Activated CD4-positive, alpha-beta T cell treated with anti-CD3 and anti-CD28 coated beads, Interleukin-2, amount 50 U/mL, for 1 hour (primary cell): Measurements from ENCODE around the gene PARD3B.

Experiments used
- DNase-seq: peaks from one replicate; pipeline ENCODE4 v3.0.0-alpha.2; 2020

Gene PARD3B

GRCh38 chr2:205375461-205376448 lies 830.5 kb downstream of the PARD3B start:
- DNase-seq = no peak

- no peak for DNase-seq
These were observed 832.0 kb downstream of the PARD3B start for GRCh38 chr2:205377324-205377723.

GRCh38 chr2:205383601-205384000 lies 838.3 kb downstream of the PARD3B start:
- DNase-seq = no peak

- DNase-seq = no peak
These were observed 840.8 kb downstream of the PARD3B start for GRCh38 chr2:205386109-205386508.

GRCh38 chr2:205387350-205388055 lies 842.2 kb downstream of the PARD3B start:
- DNase-seq = no peak

GRCh38 chr2:205390866-205391265 lies 845.6 kb downstream of the PARD3B start:
- DNase-seq = no peak

GRCh38 chr2:205401511-205401910 lies 856.2 kb downstream of the PARD3B start:
- no peak for DNase-seq

- no peak for DNase-seq
These were observed 856.7 kb downstream of the PARD3B start for GRCh38 chr2:205402011-205402410.

GRCh38 chr2:205403244-205403825 lies 858.1 kb downstream of the PARD3B start:
- DNase-seq = no peak

- DNase-seq = no peak
These were observed 859.9 kb downstream of the PARD3B start for GRCh38 chr2:205405194-205405593.

- no peak for DNase-seq
These were observed 860.5 kb downstream of the PARD3B start for GRCh38 chr2:205405752-205406151.

- DNase-seq = no peak
These were observed 862.7 kb downstream of the PARD3B start for GRCh38 chr2:205407984-205408383.

GRCh38 chr2:205408696-205409095 lies 863.4 kb downstream of the PARD3B start:
- no peak for DNase-seq

- DNase-seq = no peak
These were observed 864.1 kb downstream of the PARD3B start for GRCh38 chr2:205409411-205409810.

GRCh38 chr2:205411558-205411957 lies 866.3 kb downstream of the PARD3B start:
- no peak for DNase-seq

GRCh38 chr2:205424326-205424725 lies 879.1 kb downstream of the PARD3B start:
- DNase-seq = no peak

GRCh38 chr2:205425102-205425501 lies 879.8 kb downstream of the PARD3B start:
- DNase-seq = no peak

GRCh38 chr2:205427112-205427511 lies 881.8 kb downstream of the PARD3B start:
- no peak for DNase-seq

- DNase-seq = no peak
These were observed 883.5 kb downstream of the PARD3B start for GRCh38 chr2:205428811-205429210.

- DNase-seq = no peak
These were observed 890.7 kb downstream of the PARD3B start for GRCh38 chr2:205435970-205436369.

- no peak for DNase-seq
These were observed 893.0 kb downstream of the PARD3B start for GRCh38 chr2:205438241-205438640.

GRCh38 chr2:205439621-205440020 lies 894.3 kb downstream of the PARD3B start:
- DNase-seq = no peak

- DNase-seq = no peak
These were observed 896.2 kb downstream of the PARD3B start for GRCh38 chr2:205441524-205441923.

GRCh38 chr2:205448189-205448588 lies 902.9 kb downstream of the PARD3B start:
- DNase-seq = no peak
